NCI-H2171 (cell line): ENCODE measurements around the gene SMOC1.

ENCODE experiments used
- DNase-seq: peaks from one replicate; lab custom pipeline; 2025; lab: John Stamatoyannopoulos, UW

Gene SMOC1

GRCh38 chr14:69982886-69983285, 103.7 kb downstream of the SMOC1 start:
- DNase-seq = no peak

GRCh38 chr14:69983317-69983716, 104.1 kb downstream of the SMOC1 start:
- no peak for DNase-seq

- DNase-seq = no peak
These were observed 106.2 kb downstream of the SMOC1 start for GRCh38 chr14:69985463-69985862.

GRCh38 chr14:69986336-69986735, 107.1 kb downstream of the SMOC1 start:
- no peak for DNase-seq

GRCh38 chr14:69987406-69988121, 108.3 kb downstream of the SMOC1 start:
- no peak for DNase-seq

GRCh38 chr14:69988979-69989378, 109.8 kb downstream of the SMOC1 start:
- no peak for DNase-seq

GRCh38 chr14:69989622-69990021, 110.4 kb downstream of the SMOC1 start:
- no peak for DNase-seq

- no peak for DNase-seq
These were observed 111.1 kb downstream of the SMOC1 start for GRCh38 chr14:69990323-69990722.

GRCh38 chr14:69991422-69991821, 112.2 kb downstream of the SMOC1 start:
- no peak for DNase-seq

- DNase-seq = no peak
These were observed 113.3 kb downstream of the SMOC1 start for GRCh38 chr14:69992564-69992963.

GRCh38 chr14:69993326-69993725, 114.1 kb downstream of the SMOC1 start:
- no peak for DNase-seq

- DNase-seq = no peak
These were observed 114.8 kb downstream of the SMOC1 start for GRCh38 chr14:69994002-69994401.

GRCh38 chr14:69996216-69996615, 117.0 kb downstream of the SMOC1 start:
- DNase-seq = no peak

GRCh38 chr14:69997849-69998248, 118.6 kb downstream of the SMOC1 start:
- no peak for DNase-seq

GRCh38 chr14:69999261-69999674, 120.1 kb downstream of the SMOC1 start:
- DNase-seq = no peak

GRCh38 chr14:70000601-70001000, 121.4 kb downstream of the SMOC1 start:
- DNase-seq = no peak

- DNase-seq = no peak
These were observed 123.6 kb downstream of the SMOC1 start for GRCh38 chr14:70002589-70003346.

- DNase-seq = no peak
These were observed 125.6 kb downstream of the SMOC1 start for GRCh38 chr14:70004791-70005190.

- no peak for DNase-seq
These were observed 126.1 kb downstream of the SMOC1 start for GRCh38 chr14:70005281-70005805.

- DNase-seq = no peak
These were observed 127.5 kb downstream of the SMOC1 start for GRCh38 chr14:70006699-70007098.

GRCh38 chr14:70008284-70009262, 129.4 kb downstream of the SMOC1 start:
- DNase-seq = no peak

- no peak for DNase-seq
These were observed 130.7 kb downstream of the SMOC1 start for GRCh38 chr14:70009961-70010360.
